Activated gamma-delta T cell (primary cell): ENCODE data around the gene PHF21A.

ENCODE experiments used
- DNase-seq: peaks from one replicate; lab custom pipeline; 2025; lab: John Stamatoyannopoulos, UW

Gene PHF21A

GRCh38 chr11:45934580-45935318 is 186.5 kb downstream of the PHF21A start:
- DNase-seq: no peak

- DNase-seq: no peak
Measured at GRCh38 chr11:45933846-45934579, 187.2 kb downstream of the PHF21A start.

GRCh38 chr11:45933131-45933831 is 188.0 kb downstream of the PHF21A start:
- DNase-seq: no peak

- DNase-seq: no peak
Measured at GRCh38 chr11:45932217-45932616, 189.0 kb downstream of the PHF21A start.

- no peak for DNase-seq
Measured at GRCh38 chr11:45931739-45932138, 189.5 kb downstream of the PHF21A start.

GRCh38 chr11:45930951-45931570 is 190.2 kb downstream of the PHF21A start:
- DNase-seq: no peak

- DNase-seq: peak; percentile 25
Measured at GRCh38 chr11:45930031-45930794, 191.0 kb downstream of the PHF21A start.

GRCh38 chr11:45929486-45930030 is 191.7 kb downstream of the PHF21A start:
- DNase-seq: no peak

GRCh38 chr11:45928535-45929215 is 192.6 kb downstream of the PHF21A start:
- no peak for DNase-seq

GRCh38 chr11:45927684-45928413 is 193.4 kb downstream of the PHF21A start:
- DNase-seq: no peak

- no peak for DNase-seq
Measured at GRCh38 chr11:45927332-45927683, 193.9 kb downstream of the PHF21A start.

GRCh38 chr11:45926536-45927331 is 194.5 kb downstream of the PHF21A start:
- no peak for DNase-seq

- DNase-seq: no peak
Measured at GRCh38 chr11:45926001-45926401, 195.3 kb downstream of the PHF21A start.

- no peak for DNase-seq
Measured at GRCh38 chr11:45925550-45925949, 195.7 kb downstream of the PHF21A start.

GRCh38 chr11:45924927-45925326 is 196.3 kb downstream of the PHF21A start:
- DNase-seq: no peak

- no peak for DNase-seq
Measured at GRCh38 chr11:45924036-45924915, 197.0 kb downstream of the PHF21A start.

- peak; percentile 32 for DNase-seq
Measured at GRCh38 chr11:45922425-45923082, 198.7 kb downstream of the PHF21A start, which contains the start of gene LARGE2. TSS of gene LARGE2 (plus strand) at chr11:45922656. CDS start at chr11:45922883, 227 bp downstream.
